HG03439 (cell line): Measurements from ENCODE around the gene PEF1.

ENCODE experiments used
- ATAC-seq: cut with Tn5 transposase; IDR thresholded peaks from one replicate; pipeline ENCODE4 v1.9.1; 2021; ENCODE audit warnings: mild to moderate bottlenecking, moderate library complexity; ENCODE audit not compliant: unreplicated experiment

Gene PEF1

GRCh38 chr1:31655104-31655503, 10.4 kb upstream of the PEF1 start:
- ATAC-seq, result no peak

GRCh38 chr1:31654474-31654776, 9.7 kb upstream of the PEF1 start:
- ATAC-seq, result no peak

- ATAC-seq, result no peak
These were observed 9.2 kb upstream of the PEF1 start for GRCh38 chr1:31653717-31654473.

- no peak for ATAC-seq
These were observed 8.3 kb upstream of the PEF1 start for GRCh38 chr1:31652891-31653499.

GRCh38 chr1:31651766-31652165, 7.1 kb upstream of the PEF1 start:
- no peak for ATAC-seq

- ATAC-seq, result no peak
These were observed 6.4 kb upstream of the PEF1 start for GRCh38 chr1:31651089-31651420.

GRCh38 chr1:31650161-31651088, 5.7 kb upstream of the PEF1 start:
- no peak for ATAC-seq

- ATAC-seq, result no peak
These were observed 4.1 kb upstream of the PEF1 start for GRCh38 chr1:31648641-31649357.

- ATAC-seq, result no peak
These were observed 3.5 kb upstream of the PEF1 start for GRCh38 chr1:31648190-31648589.

- ATAC-seq, result no peak
These were observed 2.4 kb upstream of the PEF1 start for GRCh38 chr1:31647106-31647505.

- no peak for ATAC-seq
These were observed 1.7 kb upstream of the PEF1 start for GRCh38 chr1:31646259-31646960.

GRCh38 chr1:31645274-31645568, 545 bp upstream of the PEF1 start:
- ATAC-seq, result no peak

GRCh38 chr1:31643976-31644559, 608 bp downstream of the PEF1 start:
- ATAC-seq, result no peak

- no peak for ATAC-seq
These were observed 1.8 kb downstream of the PEF1 start for GRCh38 chr1:31642897-31643296.

GRCh38 chr1:31642366-31642765, 2.3 kb downstream of the PEF1 start:
- no peak for ATAC-seq

- ATAC-seq, result no peak
These were observed 3.7 kb downstream of the PEF1 start for GRCh38 chr1:31640964-31641363.

GRCh38 chr1:31640179-31640578, 4.5 kb downstream of the PEF1 start:
- no peak for ATAC-seq

- ATAC-seq, result no peak
These were observed 5.1 kb downstream of the PEF1 start for GRCh38 chr1:31639543-31639942.

GRCh38 chr1:31637915-31638673, 6.6 kb downstream of the PEF1 start:
- no peak for ATAC-seq

GRCh38 chr1:31633117-31633516, 11.6 kb downstream of the PEF1 start:
- ATAC-seq, result no peak
